ENCODE measurements around the gene KCND3.

DNA sequence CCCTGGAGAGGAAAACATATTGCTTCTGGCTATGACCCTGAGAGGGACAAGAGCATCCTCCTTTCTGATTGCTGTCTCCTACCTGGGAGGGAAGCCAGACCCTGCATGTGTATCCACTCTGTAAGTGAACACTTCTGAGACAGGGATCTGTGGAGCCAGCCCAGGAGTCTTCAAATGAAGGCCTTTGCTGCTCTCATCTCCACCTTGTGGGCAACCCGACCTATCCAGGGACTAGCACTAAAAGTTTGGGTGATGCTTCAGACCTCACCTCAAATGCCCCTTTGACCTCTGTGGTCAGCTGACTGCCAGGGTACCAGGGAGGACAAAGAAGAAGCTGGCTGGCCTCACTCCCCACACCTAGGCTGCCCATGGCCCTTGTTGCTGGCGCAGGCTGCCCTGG, 64.7 kb downstream of the KCND3 start:
- TF ChIP-seq, protein P1, sequence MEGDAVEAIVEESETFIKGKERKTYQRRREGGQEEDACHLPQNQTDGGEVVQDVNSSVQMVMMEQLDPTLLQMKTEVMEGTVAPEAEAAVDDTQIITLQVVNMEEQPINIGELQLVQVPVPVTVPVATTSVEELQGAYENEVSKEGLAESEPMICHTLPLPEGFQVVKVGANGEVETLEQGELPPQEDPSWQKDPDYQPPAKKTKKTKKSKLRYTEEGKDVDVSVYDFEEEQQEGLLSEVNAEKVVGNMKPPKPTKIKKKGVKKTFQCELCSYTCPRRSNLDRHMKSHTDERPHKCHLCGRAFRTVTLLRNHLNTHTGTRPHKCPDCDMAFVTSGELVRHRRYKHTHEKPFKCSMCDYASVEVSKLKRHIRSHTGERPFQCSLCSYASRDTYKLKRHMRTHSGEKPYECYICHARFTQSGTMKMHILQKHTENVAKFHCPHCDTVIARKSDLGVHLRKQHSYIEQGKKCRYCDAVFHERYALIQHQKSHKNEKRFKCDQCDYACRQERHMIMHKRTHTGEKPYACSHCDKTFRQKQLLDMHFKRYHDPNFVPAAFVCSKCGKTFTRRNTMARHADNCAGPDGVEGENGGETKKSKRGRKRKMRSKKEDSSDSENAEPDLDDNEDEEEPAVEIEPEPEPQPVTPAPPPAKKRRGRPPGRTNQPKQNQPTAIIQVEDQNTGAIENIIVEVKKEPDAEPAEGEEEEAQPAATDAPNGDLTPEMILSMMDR (conservative IDR thresholded peaks at IDR 0.05; ENCODE audit: low read depth in 2 of 2) = 0 out of 4 replicates have a peak, but pooled peaks of 1 of the 2 experiments have one; percentile 10
- TF ChIP-seq CREB1 (CRISPR knock-in tag; IDR thresholded peaks at IDR 0.05; ENCODE audit: low read depth) (no peak), EZH2phosphoT487 (IDR thresholded peaks at IDR 0.05; ENCODE audit: unreplicated experiment) (no peak), EZH2 (IDR thresholded peaks at IDR 0.05; ENCODE audit: low read depth, unreplicated experiment) (no peak), POLR2AphosphoS5 (IDR thresholded peaks at IDR 0.05; ENCODE audit: low read depth) (no peak), JUNB (IDR thresholded peaks at IDR 0.05; ENCODE audit: unreplicated experiment) (no peak)
- TF ChIP-seq, protein P2, sequence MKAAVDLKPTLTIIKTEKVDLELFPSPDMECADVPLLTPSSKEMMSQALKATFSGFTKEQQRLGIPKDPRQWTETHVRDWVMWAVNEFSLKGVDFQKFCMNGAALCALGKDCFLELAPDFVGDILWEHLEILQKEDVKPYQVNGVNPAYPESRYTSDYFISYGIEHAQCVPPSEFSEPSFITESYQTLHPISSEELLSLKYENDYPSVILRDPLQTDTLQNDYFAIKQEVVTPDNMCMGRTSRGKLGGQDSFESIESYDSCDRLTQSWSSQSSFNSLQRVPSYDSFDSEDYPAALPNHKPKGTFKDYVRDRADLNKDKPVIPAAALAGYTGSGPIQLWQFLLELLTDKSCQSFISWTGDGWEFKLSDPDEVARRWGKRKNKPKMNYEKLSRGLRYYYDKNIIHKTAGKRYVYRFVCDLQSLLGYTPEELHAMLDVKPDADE (IDR thresholded peaks at IDR 0.05) = no peak
- TF ChIP-seq, protein P3, sequence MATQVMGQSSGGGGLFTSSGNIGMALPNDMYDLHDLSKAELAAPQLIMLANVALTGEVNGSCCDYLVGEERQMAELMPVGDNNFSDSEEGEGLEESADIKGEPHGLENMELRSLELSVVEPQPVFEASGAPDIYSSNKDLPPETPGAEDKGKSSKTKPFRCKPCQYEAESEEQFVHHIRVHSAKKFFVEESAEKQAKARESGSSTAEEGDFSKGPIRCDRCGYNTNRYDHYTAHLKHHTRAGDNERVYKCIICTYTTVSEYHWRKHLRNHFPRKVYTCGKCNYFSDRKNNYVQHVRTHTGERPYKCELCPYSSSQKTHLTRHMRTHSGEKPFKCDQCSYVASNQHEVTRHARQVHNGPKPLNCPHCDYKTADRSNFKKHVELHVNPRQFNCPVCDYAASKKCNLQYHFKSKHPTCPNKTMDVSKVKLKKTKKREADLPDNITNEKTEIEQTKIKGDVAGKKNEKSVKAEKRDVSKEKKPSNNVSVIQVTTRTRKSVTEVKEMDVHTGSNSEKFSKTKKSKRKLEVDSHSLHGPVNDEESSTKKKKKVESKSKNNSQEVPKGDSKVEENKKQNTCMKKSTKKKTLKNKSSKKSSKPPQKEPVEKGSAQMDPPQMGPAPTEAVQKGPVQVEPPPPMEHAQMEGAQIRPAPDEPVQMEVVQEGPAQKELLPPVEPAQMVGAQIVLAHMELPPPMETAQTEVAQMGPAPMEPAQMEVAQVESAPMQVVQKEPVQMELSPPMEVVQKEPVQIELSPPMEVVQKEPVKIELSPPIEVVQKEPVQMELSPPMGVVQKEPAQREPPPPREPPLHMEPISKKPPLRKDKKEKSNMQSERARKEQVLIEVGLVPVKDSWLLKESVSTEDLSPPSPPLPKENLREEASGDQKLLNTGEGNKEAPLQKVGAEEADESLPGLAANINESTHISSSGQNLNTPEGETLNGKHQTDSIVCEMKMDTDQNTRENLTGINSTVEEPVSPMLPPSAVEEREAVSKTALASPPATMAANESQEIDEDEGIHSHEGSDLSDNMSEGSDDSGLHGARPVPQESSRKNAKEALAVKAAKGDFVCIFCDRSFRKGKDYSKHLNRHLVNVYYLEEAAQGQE (IDR thresholded peaks at IDR 0.05; ENCODE audit: unreplicated experiment) = no peak
